RPMI7951 (cell line): ENCODE results near the gene PDE7B. TPM values are rescaled to one million over a fixed set of nuclear protein-coding genes. Genes with fewer than 3 reads are reported as not detected.

Experiments
- DNase-seq: peaks from one replicate; pipeline ENCODE4 v3.0.0-alpha.2; 2012; ENCODE audit warnings: low read depth
- total RNA-seq: library from RNA; depleted of rRNA; stranded (reverse); fragments of >200 nt; shearing (Covaris generic); gene quantifications from 2 replicates; pipeline ENCODE4 v1.2.3, GENCODE V29; 2014

The PDE7B gene
- total RNA-seq, 1 experiment from 2014 or later, result 4.9 TPM

GRCh38 chr6:136226674-136227377, 375.3 kb downstream of the PDE7B start:
- no peak for DNase-seq

- DNase-seq, result no peak
Observed at GRCh38 chr6:136228814-136229213, 377.3 kb downstream of the PDE7B start.

- DNase-seq, result no peak
Observed at GRCh38 chr6:136230219-136230853, 378.8 kb downstream of the PDE7B start.

- DNase-seq, result no peak
Observed at GRCh38 chr6:136232701-136233100, 381.2 kb downstream of the PDE7B start.

- DNase-seq, result no peak
Observed at GRCh38 chr6:136235233-136235564, 383.7 kb downstream of the PDE7B start.

GRCh38 chr6:136236466-136237293, 385.2 kb downstream of the PDE7B start:
- DNase-seq, result no peak

GRCh38 chr6:136244061-136244616, 392.6 kb downstream of the PDE7B start:
- DNase-seq, result no peak
